ENCODE measurements around the gene ARHGEF26. TPM values are rescaled to one million over a fixed set of nuclear protein-coding genes. Genes with fewer than 3 reads are reported as not detected.

Gene ARHGEF26
- total and polyA plus RNA-seq, 2 experiments from 2014 or later: 0.40 to 0.65 TPM

GRCh38 chr3:154229217-154229590, 108.0 kb downstream of the ARHGEF26 start:
- H3K9me2 ChIP-seq (ENCODE audit: insufficient read depth): no peaks in the 10 kb centered on the region
- no peak overlapping the region for H3K9ac ChIP-seq
- no peaks in the 10 kb centered on the region for H3K4me1 ChIP-seq (ENCODE audit: insufficient read depth)
- H3K27me3 ChIP-seq (replicated peaks; ENCODE audit: insufficient read depth): no peaks in the 10 kb centered on the region
- H3K4me2 ChIP-seq (ENCODE audit: unreplicated experiment): no peak overlapping the region
- H3K79me2 ChIP-seq (ENCODE audit: insufficient read depth): no peaks in the 10 kb centered on the region
- no peaks in the 10 kb centered on the region for H4K20me1 ChIP-seq (ENCODE audit: insufficient read depth)
- no peaks in the 10 kb centered on the region for H3K9me3 ChIP-seq (ENCODE audit: low read depth)
- 44 to 57% methylated on average over 2 of the region's 2 CpGs for WGBS, 2 experiments (ENCODE audit: low coverage in 1 of 2, low lambda C conversion rate in 2 of 2, missing lambda C conversion rate in 2 of 2)
- H3F3A ChIP-seq (ENCODE audit: insufficient read depth): no peaks in the 10 kb centered on the region
- H3K4me3 ChIP-seq: no peak overlapping the region
- no peaks in the 10 kb centered on the region for H3K36me3 ChIP-seq (ENCODE audit: low read depth)
- no peak overlapping the region for H2AFZ ChIP-seq
- H3K27ac ChIP-seq: no peak overlapping the region
- TF ChIP-seq EZH2phosphoT487 (IDR thresholded peaks at IDR 0.05; ENCODE audit: insufficient read depth, low read depth): no peak
- in situ Hi-C loops (cut with MboI): no loop called here
- DNase-seq: no peak

GRCh38 chr3:154235330-154235729, 114.1 kb downstream of the ARHGEF26 start:
- H3K79me2 ChIP-seq (ENCODE audit: insufficient read depth): no peaks in the 10 kb centered on the region
- no peak overlapping the region for H3K4me3 ChIP-seq
- TF ChIP-seq EZH2phosphoT487 (IDR thresholded peaks at IDR 0.05; ENCODE audit: insufficient read depth, low read depth) (no peak), EZH2 (IDR thresholded peaks at IDR 0.05; ENCODE audit: insufficient read depth, poor library complexity, severe bottlenecking) (no peak)
- no peaks in the 10 kb centered on the region for H4K20me1 ChIP-seq (ENCODE audit: insufficient read depth)
- H3F3A ChIP-seq (ENCODE audit: insufficient read depth): no peaks in the 10 kb centered on the region; the same call in 1 of the 2 replicates
- H3K36me3 ChIP-seq (ENCODE audit: low read depth): no peaks in the 10 kb centered on the region
- H3K9me3 ChIP-seq (ENCODE audit: low read depth): no peaks in the 10 kb centered on the region
- no peak overlapping the region for H3K9ac ChIP-seq
- peaks cover 9% of the 10 kb centered on the region for H3K4me1 ChIP-seq (ENCODE audit: insufficient read depth)
- H3K4me2 ChIP-seq (ENCODE audit: unreplicated experiment): no peak overlapping the region
- no peak overlapping the region for H2AFZ ChIP-seq
- no peaks in the 10 kb centered on the region for H3K27me3 ChIP-seq (replicated peaks; ENCODE audit: insufficient read depth)
- no peak overlapping the region for H3K27ac ChIP-seq
- in situ Hi-C loops (cut with MboI): no loop called here
- WGBS, 2 experiments (ENCODE audit: low coverage in 1 of 2, low lambda C conversion rate in 2 of 2, missing lambda C conversion rate in 2 of 2): 89 to 100% methylated on average over 1 of the region's 1 CpG
- DNase-seq: peak; percentile 64
- no peaks in the 10 kb centered on the region for H3K9me2 ChIP-seq (ENCODE audit: insufficient read depth)

- TF ChIP-seq EZH2 (IDR thresholded peaks at IDR 0.05; ENCODE audit: insufficient read depth, poor library complexity, severe bottlenecking): no peak
- TF ChIP-seq EZH2phosphoT487 (IDR thresholded peaks at IDR 0.05; ENCODE audit: insufficient read depth, low read depth): no peak
- H3K79me2 ChIP-seq (ENCODE audit: insufficient read depth): no peaks in the 10 kb centered on the region
- H4K20me1 ChIP-seq (ENCODE audit: insufficient read depth): no peaks in the 10 kb centered on the region
- no peak overlapping the region for H3K9ac ChIP-seq
- in situ Hi-C loops (cut with MboI): no loop called here
- no peak for DNase-seq
- WGBS, 2 experiments (ENCODE audit: low coverage in 1 of 2, low lambda C conversion rate in 2 of 2, missing lambda C conversion rate in 2 of 2): 70 to 76% methylated on average over 3 of the region's 3 CpGs
- no peaks in the 10 kb centered on the region for H3K27me3 ChIP-seq (replicated peaks; ENCODE audit: insufficient read depth)
- no peaks in the 10 kb centered on the region for H3K9me3 ChIP-seq (ENCODE audit: low read depth)
- no peak overlapping the region for H3K4me3 ChIP-seq
- no peaks in the 10 kb centered on the region for H3K9me2 ChIP-seq (ENCODE audit: insufficient read depth)
- no peak overlapping the region for H2AFZ ChIP-seq
- no peaks in the 10 kb centered on the region; the same call in 1 of the 2 replicates for H3F3A ChIP-seq (ENCODE audit: insufficient read depth)
- H3K4me1 ChIP-seq (ENCODE audit: insufficient read depth): peaks cover 9% of the 10 kb centered on the region
- no peak overlapping the region for H3K27ac ChIP-seq
- H3K36me3 ChIP-seq (ENCODE audit: low read depth): no peaks in the 10 kb centered on the region
- no peak overlapping the region for H3K4me2 ChIP-seq (ENCODE audit: unreplicated experiment)
Observed at GRCh38 chr3:154236331-154236730, 115.1 kb downstream of the ARHGEF26 start.

- Histone ChIP-seq H3K79me2 (ENCODE audit: insufficient read depth) (no peaks in the 10 kb centered on the region), H3K4me3 (no peak overlapping the region), H4K20me1 (ENCODE audit: insufficient read depth) (no peaks in the 10 kb centered on the region), H3K9ac (no peak overlapping the region), H3K4me2 (ENCODE audit: unreplicated experiment) (no peak overlapping the region), H3K4me1 (ENCODE audit: insufficient read depth) (peaks cover 30% of the 10 kb centered on the region), H3K36me3 (ENCODE audit: low read depth) (no peaks in the 10 kb centered on the region), H3K9me2 (ENCODE audit: insufficient read depth) (no peaks in the 10 kb centered on the region), H3K9me3 (ENCODE audit: low read depth) (no peaks in the 10 kb centered on the region), H3F3A (ENCODE audit: insufficient read depth) (peaks cover 24% of the 10 kb centered on the region), H3K27ac (no peak overlapping the region), H2AFZ (no peak overlapping the region), H3K27me3 (replicated peaks; ENCODE audit: insufficient read depth) (no peaks in the 10 kb centered on the region)
- no peak for DNase-seq
- 97 to 98% methylated on average over 6 of the region's 6 CpGs for whole genome bisulfite sequencing, 2 experiments (ENCODE audit: low coverage in 1 of 2, low lambda C conversion rate in 2 of 2, missing lambda C conversion rate in 2 of 2)
- TF ChIP-seq EZH2phosphoT487 (IDR thresholded peaks at IDR 0.05; ENCODE audit: insufficient read depth, low read depth) (no peak), EZH2 (IDR thresholded peaks at IDR 0.05; ENCODE audit: insufficient read depth, poor library complexity, severe bottlenecking) (no peak)
- in situ Hi-C loops (cut with MboI): no loop called here
Observed at GRCh38 chr3:154240235-154240634, 119.0 kb downstream of the ARHGEF26 start.

- H3K9me2 ChIP-seq (ENCODE audit: insufficient read depth): no peaks in the 10 kb centered on the region
- no peak overlapping the region for H3K4me2 ChIP-seq (ENCODE audit: unreplicated experiment)
- no peaks in the 10 kb centered on the region for H4K20me1 ChIP-seq (ENCODE audit: insufficient read depth)
- no peak for DNase-seq
- WGBS, 2 experiments (ENCODE audit: low coverage in 1 of 2, low lambda C conversion rate in 2 of 2, missing lambda C conversion rate in 2 of 2): 96 to 97% methylated on average over 5 of the region's 5 CpGs
- peaks cover 32% of the 10 kb centered on the region for H3K4me1 ChIP-seq (ENCODE audit: insufficient read depth)
- no peak overlapping the region for H3K27ac ChIP-seq
- no peaks in the 10 kb centered on the region for H3K27me3 ChIP-seq (replicated peaks; ENCODE audit: insufficient read depth)
- in situ Hi-C loops (cut with MboI): no loop called here
- no peak overlapping the region for H3K4me3 ChIP-seq
- no peaks in the 10 kb centered on the region for H3K79me2 ChIP-seq (ENCODE audit: insufficient read depth)
- H2AFZ ChIP-seq: no peak overlapping the region
- H3K9me3 ChIP-seq (ENCODE audit: low read depth): no peaks in the 10 kb centered on the region
- peaks cover 30% of the 10 kb centered on the region for H3F3A ChIP-seq (ENCODE audit: insufficient read depth)
- no peak overlapping the region for H3K9ac ChIP-seq
- no peak for TF ChIP-seq EZH2 (IDR thresholded peaks at IDR 0.05; ENCODE audit: insufficient read depth, poor library complexity, severe bottlenecking)
- no peak for TF ChIP-seq EZH2phosphoT487 (IDR thresholded peaks at IDR 0.05; ENCODE audit: insufficient read depth, low read depth)
- H3K36me3 ChIP-seq (ENCODE audit: low read depth): no peaks in the 10 kb centered on the region
Observed at GRCh38 chr3:154241496-154241895, 120.3 kb downstream of the ARHGEF26 start.

Measured in GM23248 (cell line).